GM20000 (cell line): Measurements from ENCODE around the gene KIF26B.

Experiments used
- DNase-seq: peaks from one replicate; pipeline ENCODE4 v3.0.0; 2012; ENCODE audit warnings: low spot score
- CTCF ChIP-seq: IDR thresholded peaks from 2 replicates; pipeline ENCODE4 v1.5.1; 2012; ENCODE audit warnings: mild to moderate bottlenecking, control low read depth; ENCODE audit errors: extremely low read depth, missing control alignments

KIF26B gene

GRCh38 chr1:245361951-245362350 is 207.2 kb downstream of the KIF26B start:
- no peak for DNase-seq
- TF ChIP-seq CTCF, result no peak

GRCh38 chr1:245363461-245364200 is 208.8 kb downstream of the KIF26B start:
- DNase-seq, result no peak

GRCh38 chr1:245365095-245366020 is 210.6 kb downstream of the KIF26B start:
- no peak for TF ChIP-seq CTCF
- DNase-seq, result peak; percentile 27

More at GRCh38 chr1:245363461-245364200, 208.8 kb downstream of the KIF26B start:
- TF ChIP-seq CTCF, result no peak

- no peak for TF ChIP-seq CTCF
- no peak for DNase-seq
These were observed 212.1 kb downstream of the KIF26B start for GRCh38 chr1:245366886-245367285.

- no peak for DNase-seq
- no peak for TF ChIP-seq CTCF
These were observed 215.5 kb downstream of the KIF26B start for GRCh38 chr1:245370175-245370825.

- DNase-seq, result no peak
- no peak for TF ChIP-seq CTCF
These were observed 216.3 kb downstream of the KIF26B start for GRCh38 chr1:245370905-245371581.
